KMS-11 (cell line): ENCODE data around the gene CTAG1A.

Experiments used
- H2AFZ ChIP-seq: fragments of 200-600 bp; sonication (generic); 2 replicates; pipeline ENCODE4 v1.6.1; 2016; ENCODE audit warnings: antibody characterized with exemption, mixed run types, low read depth
- H3K27ac ChIP-seq: fragments of 200-600 bp; sonication (generic); 2 replicates; pipeline ENCODE4 v1.6.1; 2016; ENCODE audit warnings: mild to moderate bottlenecking, mixed run types
- H3K27me3 ChIP-seq: fragments of 200-600 bp; sonication (generic); 2 replicates; pipeline ENCODE4 v1.6.1; 2017; ENCODE audit warnings: mild to moderate bottlenecking, low read depth, mixed run types, moderate library complexity; ENCODE audit not compliant: insufficient read depth
- H3K36me3 ChIP-seq: fragments of 200-600 bp; sonication (generic); 2 replicates; pipeline ENCODE4 v1.6.1; 2017; ENCODE audit warnings: mild to moderate bottlenecking, mixed run types; ENCODE audit not compliant: insufficient read depth
- H3K4me1 ChIP-seq: fragments of 200-600 bp; sonication (generic); 2 replicates; pipeline ENCODE4 v1.6.1; 2016; ENCODE audit warnings: mild to moderate bottlenecking, low read depth, mixed run types; ENCODE audit not compliant: poor library complexity, severe bottlenecking
- H3K4me2 ChIP-seq: fragments of 200-600 bp; sonication (generic); 2 replicates; pipeline ENCODE4 v1.7.0; 2016; ENCODE audit warnings: mild to moderate bottlenecking, mixed run types
- H3K4me3 ChIP-seq: fragments of 200-600 bp; sonication (generic); IDR thresholded peaks from 2 replicates; pipeline ENCODE4 v1.6.1; 2017; ENCODE audit warnings: low read depth, low read length, mixed read lengths; ENCODE audit not compliant: insufficient read depth
- H3K79me2 ChIP-seq: fragments of 200-600 bp; sonication (generic); 2 replicates; pipeline ENCODE4 v1.6.1; 2016; ENCODE audit warnings: low read depth, mixed run types; ENCODE audit not compliant: insufficient read depth
- H3K9ac ChIP-seq: fragments of 200-600 bp; sonication (generic); 2 replicates; pipeline ENCODE4 v1.6.1; 2016; ENCODE audit warnings: mild to moderate bottlenecking, mixed run types
- H4K20me1 ChIP-seq: fragments of 200-600 bp; sonication (generic); 2 replicates; pipeline ENCODE4 v1.6.1; 2016; ENCODE audit warnings: mild to moderate bottlenecking, mixed run types; ENCODE audit not compliant: insufficient read depth
- CTCF ChIP-seq: fragments of 200-600 bp; sonication (generic); conservative IDR thresholded peaks from 2 replicates; pipeline ENCODE4 v1.6.1; 2017; ENCODE audit warnings: low read depth, mild to moderate bottlenecking, antibody characterized with exemption, low read length, moderate library complexity, mixed read lengths

Gene CTAG1A

GRCh38 chrX:154541589-154541895, 43.4 kb upstream of the CTAG1A start:
- Histone ChIP-seq H3K79me2 (no peaks in the 10 kb centered on the region), H3K4me3 (no peak overlapping the region), H3K27me3 (no peaks in the 10 kb centered on the region), H2AFZ (no peak overlapping the region), H3K27ac (no peak overlapping the region), H3K36me3 (no peaks in the 10 kb centered on the region), H3K4me1 (peaks cover 5% of the 10 kb centered on the region), H3K9ac (no peak overlapping the region), H4K20me1 (no peaks in the 10 kb centered on the region), H3K4me2 (no peak overlapping the region)
- no peak for TF ChIP-seq CTCF

- Histone ChIP-seq H3K4me1 (peaks cover 5% of the 10 kb centered on the region), H3K36me3 (no peaks in the 10 kb centered on the region), H3K27ac (no peak overlapping the region), H3K27me3 (no peaks in the 10 kb centered on the region), H3K4me2 (no peak overlapping the region), H3K9ac (no peak overlapping the region), H4K20me1 (no peaks in the 10 kb centered on the region), H2AFZ (no peak overlapping the region), H3K79me2 (no peaks in the 10 kb centered on the region), H3K4me3 (no peak overlapping the region)
- TF ChIP-seq CTCF = no peak
These were observed 42.8 kb upstream of the CTAG1A start for GRCh38 chrX:154541896-154542722.

- Histone ChIP-seq H3K4me3 (no peak overlapping the region), H3K4me2 (no peak overlapping the region), H3K4me1 (peaks cover 5% of the 10 kb centered on the region), H3K36me3 (no peaks in the 10 kb centered on the region), H3K27me3 (no peaks in the 10 kb centered on the region), H3K9ac (no peak overlapping the region), H4K20me1 (no peaks in the 10 kb centered on the region), H2AFZ (no peak overlapping the region), H3K27ac (no peak overlapping the region), H3K79me2 (peaks cover 2% of the 10 kb centered on the region; the same call in 1 of the 2 replicates)
- no peak for TF ChIP-seq CTCF
These were observed 42.1 kb upstream of the CTAG1A start for GRCh38 chrX:154542723-154543424.

GRCh38 chrX:154545673-154546274, 39.2 kb upstream of the CTAG1A start:
- Histone ChIP-seq H3K4me2 (peak overlapping the region; percentile 89), H3K79me2 (peaks cover 28% of the 10 kb centered on the region), H3K27me3 (no peaks in the 10 kb centered on the region), H3K9ac (no peak overlapping the region), H2AFZ (no peak overlapping the region; the same call in 1 of the 2 replicates), H3K4me1 (peaks cover 14% of the 10 kb centered on the region), H3K36me3 (no peaks in the 10 kb centered on the region), H4K20me1 (no peaks in the 10 kb centered on the region), H3K27ac (no peak overlapping the region), H3K4me3 (no peak overlapping the region)
- no peak for TF ChIP-seq CTCF
